Measurements from ENCODE around the gene PADI2. TPM values are rescaled to one million over a fixed set of nuclear protein-coding genes. Genes with fewer than 3 reads are reported as not detected.

The PADI2 gene
- total RNA-seq, 2 experiments from 2014 or later = 0.25 to 0.30 TPM

DNA sequence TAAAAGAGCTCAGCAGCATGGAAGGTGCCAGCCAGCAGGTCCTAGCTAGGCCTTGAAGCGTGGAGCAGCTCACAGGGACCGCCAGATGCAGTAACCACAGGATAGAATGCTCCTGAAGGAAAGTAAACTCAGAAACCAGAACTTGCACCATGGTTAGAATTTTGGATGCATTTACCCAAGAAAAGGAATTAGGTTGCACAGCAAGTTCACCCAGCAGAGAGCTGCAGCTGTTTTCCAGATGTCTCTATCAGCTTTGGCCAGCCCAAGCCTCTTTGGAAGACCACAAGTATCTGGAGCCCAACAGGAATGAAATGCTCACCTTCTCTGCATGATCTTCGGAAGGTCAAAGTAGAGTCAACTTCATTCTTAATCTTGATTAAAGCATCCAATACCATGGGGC, 86.5 kb downstream of the PADI2 start:
- H3K36me3 Mint-ChIP-seq (ENCODE audit: low read depth) = peaks cover 67% of the 10 kb centered on the region
- TF ChIP-seq, protein P1, sequence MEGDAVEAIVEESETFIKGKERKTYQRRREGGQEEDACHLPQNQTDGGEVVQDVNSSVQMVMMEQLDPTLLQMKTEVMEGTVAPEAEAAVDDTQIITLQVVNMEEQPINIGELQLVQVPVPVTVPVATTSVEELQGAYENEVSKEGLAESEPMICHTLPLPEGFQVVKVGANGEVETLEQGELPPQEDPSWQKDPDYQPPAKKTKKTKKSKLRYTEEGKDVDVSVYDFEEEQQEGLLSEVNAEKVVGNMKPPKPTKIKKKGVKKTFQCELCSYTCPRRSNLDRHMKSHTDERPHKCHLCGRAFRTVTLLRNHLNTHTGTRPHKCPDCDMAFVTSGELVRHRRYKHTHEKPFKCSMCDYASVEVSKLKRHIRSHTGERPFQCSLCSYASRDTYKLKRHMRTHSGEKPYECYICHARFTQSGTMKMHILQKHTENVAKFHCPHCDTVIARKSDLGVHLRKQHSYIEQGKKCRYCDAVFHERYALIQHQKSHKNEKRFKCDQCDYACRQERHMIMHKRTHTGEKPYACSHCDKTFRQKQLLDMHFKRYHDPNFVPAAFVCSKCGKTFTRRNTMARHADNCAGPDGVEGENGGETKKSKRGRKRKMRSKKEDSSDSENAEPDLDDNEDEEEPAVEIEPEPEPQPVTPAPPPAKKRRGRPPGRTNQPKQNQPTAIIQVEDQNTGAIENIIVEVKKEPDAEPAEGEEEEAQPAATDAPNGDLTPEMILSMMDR (IDR thresholded peaks at IDR 0.05) = no peak

DNA sequence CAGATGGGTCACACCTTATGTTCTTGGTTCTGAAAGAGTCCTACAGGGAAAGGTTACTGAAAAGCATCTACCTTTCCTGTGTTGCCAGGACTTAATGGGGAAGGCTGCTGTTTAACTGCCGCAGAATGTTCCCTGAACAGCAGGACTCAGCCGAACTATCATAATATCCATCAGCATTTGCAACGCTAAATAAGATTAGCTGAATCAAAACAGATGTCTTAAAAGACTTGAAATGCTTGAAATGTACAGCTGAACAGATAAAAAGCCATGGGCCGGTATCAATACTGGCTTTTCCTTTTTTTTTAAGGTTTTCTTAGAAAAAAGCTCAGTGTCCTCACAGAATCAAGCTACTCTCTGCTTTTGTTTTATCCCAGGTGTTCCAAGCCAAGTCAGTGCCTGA, 87.8 kb downstream of the PADI2 start:
- Mint-ChIP-seq H3K4me3 (no peak overlapping the region), H3K36me3 (ENCODE audit: low read depth) (peaks cover 76% of the 10 kb centered on the region), H3K9me3 (no peaks in the 10 kb centered on the region), H3K27ac (no peak overlapping the region), H3K27me3 (no peaks in the 10 kb centered on the region), H3K4me1 (ENCODE audit: low read depth) (no peaks in the 10 kb centered on the region)
- no peaks in the 10 kb centered on the region for H3K9me3 ChIP-seq (ENCODE audit: control insufficient read depth in 1 of 2, insufficient read depth in 1 of 2, low read length in 2 of 2)
- ChIA-PET POLR2A (no interaction called here), CTCF (no interaction called here)
- intact Hi-C loops (cut with DNase I, micrococcal nuclease) = no loop called here
- no peak for DNase-seq
- no peaks in the 10 kb centered on the region for H3K27me3 ChIP-seq (ENCODE audit: control insufficient read depth in 1 of 2, insufficient read depth in 2 of 2, low read length in 2 of 2)
- no peak for ATAC-seq (ENCODE audit: poor library complexity)
- no peaks in the 10 kb centered on the region for H3K4me1 ChIP-seq (ENCODE audit: insufficient read depth, low read length)
- no peak overlapping the region for H3K4me3 ChIP-seq (ENCODE audit: low read length)
- H3K36me3 ChIP-seq (ENCODE audit: insufficient read depth, low read length) = peaks cover 70% of the 10 kb centered on the region
- TF ChIP-seq, protein P1 (IDR thresholded peaks at IDR 0.05) = no peak
- no peak overlapping the region for H3K27ac ChIP-seq (ENCODE audit: low read depth in 1 of 2, low read length in 2 of 2)

More for the DNA sequence above, 86.5 kb downstream of the PADI2 start:
- H3K4me1 ChIP-seq (ENCODE audit: insufficient read depth, low read length) = no peaks in the 10 kb centered on the region
- H3K4me1 Mint-ChIP-seq (ENCODE audit: low read depth) = no peaks in the 10 kb centered on the region
- no peak for ATAC-seq (ENCODE audit: poor library complexity)
- intact Hi-C loops (cut with DNase I, micrococcal nuclease) = no loop called here
- H3K9me3 Mint-ChIP-seq = no peaks in the 10 kb centered on the region
- no peak overlapping the region for H3K4me3 Mint-ChIP-seq
- H3K27ac ChIP-seq (ENCODE audit: low read depth in 1 of 2, low read length in 2 of 2) = no peak overlapping the region
- no peak overlapping the region for H3K4me3 ChIP-seq (ENCODE audit: low read length)
- DNase-seq = no peak
- H3K27me3 Mint-ChIP-seq = no peaks in the 10 kb centered on the region
- no peak overlapping the region for H3K27ac Mint-ChIP-seq
- ChIA-PET POLR2A (interaction anchor here (0.6 kb wide), 1 partner anchor 1063 kb away, joined by 3 read pairs; no protein-coding TSS in a partner anchor), CTCF (no interaction called here)
- no peaks in the 10 kb centered on the region for H3K27me3 ChIP-seq (ENCODE audit: control insufficient read depth in 1 of 2, insufficient read depth in 2 of 2, low read length in 2 of 2)
- peaks cover 66% of the 10 kb centered on the region for H3K36me3 ChIP-seq (ENCODE audit: insufficient read depth, low read length)
- no peaks in the 10 kb centered on the region for H3K9me3 ChIP-seq (ENCODE audit: control insufficient read depth in 1 of 2, insufficient read depth in 1 of 2, low read length in 2 of 2)

DNA sequence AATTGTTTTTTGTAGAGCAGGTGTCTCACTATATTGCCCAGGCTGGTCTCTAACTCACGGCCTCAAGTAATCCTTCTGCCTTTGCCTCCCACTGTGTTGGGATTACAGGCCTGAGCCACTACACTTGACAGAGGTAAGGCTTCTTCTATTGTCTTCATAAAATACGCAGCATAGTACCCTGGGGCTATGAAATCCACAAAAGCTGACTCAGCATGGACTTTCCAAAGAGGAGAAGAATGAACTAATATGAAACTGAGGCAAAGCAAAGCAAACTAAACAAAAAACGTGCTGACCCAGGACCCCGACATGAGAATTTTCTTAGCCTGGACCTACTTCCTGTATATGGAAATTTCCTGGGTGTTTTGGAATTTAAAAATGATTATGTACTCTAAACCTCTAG, 89.0 kb downstream of the PADI2 start:
- no peak overlapping the region for H3K4me3 Mint-ChIP-seq
- intact Hi-C loops (cut with DNase I, micrococcal nuclease) = no loop called here
- H3K9me3 ChIP-seq (ENCODE audit: control insufficient read depth in 1 of 2, insufficient read depth in 1 of 2, low read length in 2 of 2) = no peaks in the 10 kb centered on the region
- ATAC-seq (ENCODE audit: poor library complexity) = no peak
- peaks cover 78% of the 10 kb centered on the region for H3K36me3 ChIP-seq (ENCODE audit: insufficient read depth, low read length)
- no peaks in the 10 kb centered on the region for H3K9me3 Mint-ChIP-seq
- no peak overlapping the region for H3K27ac ChIP-seq (ENCODE audit: low read depth in 1 of 2, low read length in 2 of 2)
- no peaks in the 10 kb centered on the region for H3K27me3 ChIP-seq (ENCODE audit: control insufficient read depth in 1 of 2, insufficient read depth in 2 of 2, low read length in 2 of 2)
- no peak for DNase-seq
- peaks cover 83% of the 10 kb centered on the region for H3K36me3 Mint-ChIP-seq (ENCODE audit: low read depth)
- ChIA-PET CTCF (interaction anchor here (0.5 kb wide), 1 partner anchor 1407 kb away, joined by 3 read pairs; no protein-coding TSS in a partner anchor), POLR2A (interaction anchor here (0.6 kb wide), 1 partner anchor 96 kb away, joined by 3 read pairs; no protein-coding TSS in a partner anchor)
- no peaks in the 10 kb centered on the region for H3K27me3 Mint-ChIP-seq
- no peaks in the 10 kb centered on the region for H3K4me1 ChIP-seq (ENCODE audit: insufficient read depth, low read length)
- H3K4me1 Mint-ChIP-seq (ENCODE audit: low read depth) = no peaks in the 10 kb centered on the region
- H3K4me3 ChIP-seq (ENCODE audit: low read length) = no peak overlapping the region
- TF ChIP-seq, protein P1 (IDR thresholded peaks at IDR 0.05) = no peak
- H3K27ac Mint-ChIP-seq = no peak overlapping the region
